Activated CD4-positive, alpha-beta memory T cell treated with anti-CD3 and anti-CD28 coated beads for 36 hours (primary cell): Measurements from ENCODE around the gene MRPL42. TPM values are rescaled to one million over a fixed set of nuclear protein-coding genes. Genes with fewer than 3 reads are reported as not detected.
"Not testable (repeated sequence)": the region's sequence is repeated elsewhere in the genome, so short reads cannot be mapped to it uniquely, and the experiment has no call there.

ENCODE experiments used
- CTCF ChIA-PET: fragments of 350-600 bp; sonication (Branson Sonifier 250); formaldehyde crosslinking; loops from one replicate; lab custom pipeline; 2021; ENCODE audit warnings: antibody characterized with exemption, inconsistent platforms; lab: Charles Lee
- POLR2A ChIA-PET: fragments of 350-600 bp; sonication (Branson Sonifier 250); formaldehyde crosslinking; loops from one replicate; lab custom pipeline; 2021; ENCODE audit warnings: antibody characterized with exemption; lab: Charles Lee
- DNase-seq: peaks from one replicate; pipeline ENCODE4 v3.0.0-alpha.2; 2020
- H3K27ac Mint-ChIP-seq: one replicate; pipeline ENCODE4 v1.8.0; 2021; ENCODE audit warnings: mixed read lengths
- H3K27me3 Mint-ChIP-seq: one replicate; pipeline ENCODE4 v1.8.0; 2021; ENCODE audit warnings: mixed read lengths
- H3K36me3 Mint-ChIP-seq: one replicate; pipeline ENCODE4 v1.8.0; 2021; ENCODE audit warnings: mixed read lengths
- H3K4me1 Mint-ChIP-seq: one replicate; pipeline ENCODE4 v1.8.0; 2021; ENCODE audit warnings: low read depth, mixed read lengths
- H3K4me3 Mint-ChIP-seq: one replicate; pipeline ENCODE4 v1.8.0; 2021; ENCODE audit warnings: mild to moderate bottlenecking, mixed read lengths
- H3K9me3 Mint-ChIP-seq: one replicate; pipeline ENCODE4 v1.8.0; 2021; ENCODE audit warnings: mixed read lengths
- intact Hi-C: fragments of 100-400 bp; cut with micrococcal nuclease; formaldehyde crosslinking; loops from one replicate; pipeline ENCODE4 v1.15.1; 2023
- total RNA-seq, 2 experiments: library from RNA; stranded (reverse); gene quantifications; one replicate each; pipeline ENCODE4 v1.2.3, GENCODE V29; 2021

MRPL42 gene
- total RNA-seq, 2 experiments from 2014 or later = 65.0 to 67.6 TPM

DNA sequence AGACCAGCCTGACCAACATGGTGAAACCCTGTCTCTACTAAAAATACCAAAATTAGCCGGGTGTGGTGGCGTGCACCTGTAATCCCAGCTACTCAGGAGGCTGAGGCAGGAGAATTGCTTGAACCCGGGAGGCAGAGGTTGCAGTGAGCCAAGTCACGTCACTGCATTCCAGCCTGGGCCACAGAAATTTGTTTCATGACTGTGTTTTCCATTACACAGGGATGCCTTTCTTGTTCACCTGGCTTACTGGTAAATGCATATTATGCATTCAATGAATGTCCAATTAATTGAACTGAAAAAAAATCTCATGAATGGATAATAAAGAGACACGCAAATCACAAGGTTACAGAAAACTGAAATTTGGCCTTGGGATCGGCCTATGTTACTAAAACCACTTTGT lies 35.3 kb upstream of the MRPL42 start:
- POLR2A ChIA-PET, H3K9me3 Mint-ChIP-seq, H3K4me3 Mint-ChIP-seq, H3K36me3 Mint-ChIP-seq, intact Hi-C loops, DNase-seq, H3K27ac Mint-ChIP-seq, H3K27me3 Mint-ChIP-seq: not testable (repeated sequence)
- CTCF ChIA-PET = interaction anchor here (1.1 to 1.2 kb wide), 2 partner anchors 13 to 140 kb away, joined by 3 to 8 read pairs; partner anchors contain the start of gene SOCS2
- peaks cover 75% of the 10 kb centered on the region for H3K4me1 Mint-ChIP-seq

DNA sequence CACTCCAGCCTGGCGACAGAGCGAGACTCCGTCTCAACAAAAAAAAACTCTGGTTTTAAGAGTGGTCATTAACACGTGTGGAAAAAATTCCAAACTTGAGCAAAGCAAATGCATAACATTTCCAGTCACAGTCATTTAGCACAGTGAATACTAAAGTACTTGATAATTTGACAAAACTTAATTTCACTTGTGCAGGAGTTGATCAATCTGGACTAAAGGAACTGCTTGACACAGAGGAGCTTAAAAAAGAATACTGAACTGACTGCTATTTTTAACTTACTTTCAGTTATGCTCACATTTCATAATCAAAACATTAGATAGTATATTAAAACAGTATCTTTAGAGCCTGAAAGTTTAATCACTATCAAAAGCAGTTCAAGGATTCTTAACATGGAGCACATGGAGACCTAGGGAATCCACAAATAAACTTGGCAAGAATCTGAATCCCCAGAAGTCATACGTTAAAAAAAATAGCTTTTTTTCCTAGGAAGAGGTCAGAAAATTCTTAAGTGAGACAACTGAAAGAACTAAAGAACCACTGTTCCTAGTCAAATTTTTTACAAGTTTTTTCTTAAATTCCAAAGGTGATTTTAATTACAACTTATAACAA lies 33.0 kb upstream of the MRPL42 start:
- CTCF ChIA-PET = interaction anchor here (1.1 to 6.3 kb wide), 3 partner anchors 9 to 26 kb away, joined by 3 to 72 read pairs (median 5); no protein-coding TSS in a partner anchor
- Mint-ChIP-seq H3K36me3 (peaks cover 2% of the 10 kb centered on the region), H3K4me3 (no peak overlapping the region), H3K9me3 (no peaks in the 10 kb centered on the region), H3K27ac (no peak overlapping the region), H3K4me1 (peaks cover 79% of the 10 kb centered on the region), H3K27me3 (no peaks in the 10 kb centered on the region)
- no peak for DNase-seq
- intact Hi-C loops = no loop called here
- POLR2A ChIA-PET = interaction anchor here (1.0 to 1.1 kb wide), 2 partner anchors 8 to 15 kb away, joined by 3 to 4 read pairs; no protein-coding TSS in a partner anchor

DNA sequence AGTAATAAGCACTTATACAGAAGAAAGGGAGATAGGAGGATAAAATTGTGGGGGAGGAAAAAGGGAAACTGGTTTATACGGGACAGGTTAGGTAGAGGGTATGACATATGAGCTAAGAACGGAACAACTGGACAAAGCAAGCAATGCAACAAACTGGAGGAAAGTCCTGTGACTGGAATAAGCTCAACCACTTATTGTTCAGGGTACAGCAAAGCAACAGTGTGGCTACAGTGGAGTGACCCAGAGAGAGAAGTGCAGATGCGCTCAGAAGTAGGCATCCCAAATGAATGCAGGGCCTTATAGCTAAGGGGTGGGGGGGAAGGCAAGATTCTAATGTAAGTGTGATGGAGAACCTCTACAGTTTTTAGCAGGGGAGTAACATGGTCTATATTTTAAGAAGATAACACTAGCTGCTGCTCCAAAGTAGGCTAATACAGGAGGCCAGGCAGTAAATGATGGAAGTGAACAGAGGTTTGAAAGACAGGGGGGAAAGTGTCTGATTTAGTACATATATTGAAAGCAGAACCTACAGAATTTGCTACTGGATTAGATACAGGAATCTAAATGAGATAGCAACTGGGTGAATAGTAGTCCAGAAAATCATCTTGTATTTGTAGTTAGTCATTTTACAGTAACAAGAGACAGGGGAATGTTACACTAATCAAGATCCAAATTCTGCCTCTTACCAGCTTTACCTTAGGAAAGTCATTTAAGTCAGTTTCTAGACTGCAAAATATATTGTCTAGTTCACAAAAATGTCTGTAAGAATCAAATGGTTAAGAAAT lies 28.9 kb upstream of the MRPL42 start:
- POLR2A ChIA-PET = interaction anchor here (1.1 to 2.1 kb wide), 5 partner anchors 10 to 132 kb away, joined by 3 to 8 read pairs (median 3); no protein-coding TSS in a partner anchor
- H3K4me3 Mint-ChIP-seq = peak overlapping the region; percentile 1
- no peaks in the 10 kb centered on the region for H3K27me3 Mint-ChIP-seq
- no peaks in the 10 kb centered on the region for H3K9me3 Mint-ChIP-seq
- no peak for DNase-seq
- CTCF ChIA-PET = interaction anchor here (0.5 to 6.3 kb wide), 7 partner anchors 19 to 342 kb away, joined by 3 to 72 read pairs (median 3); no protein-coding TSS in a partner anchor
- intact Hi-C loops = loop anchor here (5.0 kb wide), 1 partner anchor 271 kb away; no protein-coding TSS in a partner anchor
- H3K27ac Mint-ChIP-seq = no peak overlapping the region
- peaks cover 9% of the 10 kb centered on the region for H3K36me3 Mint-ChIP-seq
- H3K4me1 Mint-ChIP-seq = peaks cover 74% of the 10 kb centered on the region

DNA sequence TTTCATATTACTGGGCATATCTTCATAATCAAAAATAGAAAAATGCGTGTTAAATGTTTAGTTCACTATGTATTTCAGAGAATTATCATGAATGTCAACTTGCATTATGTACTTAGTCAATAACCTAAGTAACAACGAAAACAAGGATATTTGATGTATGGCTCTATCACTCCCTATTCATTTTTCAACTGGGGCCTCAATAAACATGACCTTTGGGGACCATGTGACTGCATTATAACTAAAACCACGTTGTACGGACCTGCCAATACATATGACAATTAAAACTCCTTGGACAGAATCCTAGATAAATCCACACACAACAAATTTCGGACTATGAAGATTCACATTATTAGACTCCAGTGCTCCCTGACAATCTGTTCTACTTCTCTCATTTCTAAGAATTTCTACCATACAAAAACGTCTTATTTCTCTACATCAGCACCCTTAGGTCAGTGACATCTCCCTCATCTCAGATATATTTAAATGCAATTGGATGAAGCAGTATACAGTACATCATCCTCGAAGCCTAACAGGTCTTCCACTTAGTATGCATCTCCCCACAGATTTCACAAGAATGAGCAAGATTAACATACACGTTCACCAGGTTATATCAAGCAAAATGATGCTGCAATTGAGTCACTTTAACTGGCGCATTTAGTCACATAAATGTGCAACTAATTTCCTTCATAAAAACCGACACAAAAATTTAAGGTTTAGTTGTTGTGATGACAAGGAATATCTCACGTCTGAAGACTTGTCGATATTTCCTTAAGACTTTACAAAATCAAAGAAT lies 27.1 kb upstream of the MRPL42 start:
- H3K27ac Mint-ChIP-seq = peak overlapping the region; percentile 92
- no peak for DNase-seq
- H3K4me1 Mint-ChIP-seq = peaks cover 60% of the 10 kb centered on the region
- no peaks in the 10 kb centered on the region for H3K27me3 Mint-ChIP-seq
- ChIA-PET CTCF (interaction anchor here (3.2 to 6.3 kb wide), 2 partner anchors 20 to 21 kb away, joined by 15 to 72 read pairs; no protein-coding TSS in a partner anchor), POLR2A (interaction anchor here (1.0 to 1.2 kb wide), 2 partner anchors 18 to 662 kb away, joined by 3 read pairs; no protein-coding TSS in a partner anchor)
- H3K9me3 Mint-ChIP-seq = no peaks in the 10 kb centered on the region
- H3K4me3 Mint-ChIP-seq = peak overlapping the region; percentile 94
- intact Hi-C loops = loop anchor here (10.0 kb wide), 2 partner anchors 345 to 825 kb away; no protein-coding TSS in a partner anchor
- peaks cover 9% of the 10 kb centered on the region for H3K36me3 Mint-ChIP-seq

DNA sequence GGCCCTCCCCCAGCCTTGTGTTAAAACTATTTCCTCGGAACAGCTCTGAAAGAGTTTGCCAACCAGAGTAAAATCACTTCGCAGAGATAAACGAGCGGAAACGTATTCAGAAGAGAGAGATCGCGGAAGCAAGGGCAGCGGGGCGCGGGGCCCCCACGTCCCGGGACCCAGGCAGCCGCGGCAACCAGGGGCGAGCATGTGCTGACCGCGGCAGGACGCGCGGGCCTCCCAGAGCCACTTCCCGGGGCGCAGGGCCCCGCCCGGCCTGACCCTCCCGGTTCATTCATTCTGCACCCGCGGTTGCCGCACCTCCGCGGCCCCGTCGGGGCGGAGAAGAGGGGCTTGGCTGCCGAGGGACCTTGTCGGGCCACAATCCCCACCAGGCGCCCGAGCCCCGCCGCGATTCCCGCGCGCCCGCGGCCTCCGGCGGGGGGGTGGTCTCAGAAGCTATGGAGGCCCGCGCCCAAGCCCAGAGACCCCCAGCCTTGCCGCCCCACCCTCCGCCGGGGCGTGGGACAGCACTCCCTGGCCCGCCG lies 26.2 kb upstream of the MRPL42 start:
- ChIA-PET POLR2A (interaction anchor here (1.0 to 2.4 kb wide), 3 partner anchors 19 to 661 kb away, joined by 3 to 13 read pairs (median 3); partner anchors contain the start of gene MRPL42), CTCF (interaction anchor here (0.9 to 3.2 kb wide), 4 partner anchors 21 to 660 kb away, joined by 3 to 15 read pairs (median 4); no protein-coding TSS in a partner anchor)
- H3K27ac Mint-ChIP-seq = peak overlapping the region; percentile 92
- DNase-seq = peak; percentile 56
- peaks cover 53% of the 10 kb centered on the region for H3K4me1 Mint-ChIP-seq
- intact Hi-C loops = loop anchor here (10.0 kb wide), 2 partner anchors 344 to 824 kb away; no protein-coding TSS in a partner anchor
- peaks cover 9% of the 10 kb centered on the region for H3K36me3 Mint-ChIP-seq
- peak overlapping the region; percentile 94 for H3K4me3 Mint-ChIP-seq
- H3K9me3 Mint-ChIP-seq = no peaks in the 10 kb centered on the region
- no peaks in the 10 kb centered on the region for H3K27me3 Mint-ChIP-seq

DNA sequence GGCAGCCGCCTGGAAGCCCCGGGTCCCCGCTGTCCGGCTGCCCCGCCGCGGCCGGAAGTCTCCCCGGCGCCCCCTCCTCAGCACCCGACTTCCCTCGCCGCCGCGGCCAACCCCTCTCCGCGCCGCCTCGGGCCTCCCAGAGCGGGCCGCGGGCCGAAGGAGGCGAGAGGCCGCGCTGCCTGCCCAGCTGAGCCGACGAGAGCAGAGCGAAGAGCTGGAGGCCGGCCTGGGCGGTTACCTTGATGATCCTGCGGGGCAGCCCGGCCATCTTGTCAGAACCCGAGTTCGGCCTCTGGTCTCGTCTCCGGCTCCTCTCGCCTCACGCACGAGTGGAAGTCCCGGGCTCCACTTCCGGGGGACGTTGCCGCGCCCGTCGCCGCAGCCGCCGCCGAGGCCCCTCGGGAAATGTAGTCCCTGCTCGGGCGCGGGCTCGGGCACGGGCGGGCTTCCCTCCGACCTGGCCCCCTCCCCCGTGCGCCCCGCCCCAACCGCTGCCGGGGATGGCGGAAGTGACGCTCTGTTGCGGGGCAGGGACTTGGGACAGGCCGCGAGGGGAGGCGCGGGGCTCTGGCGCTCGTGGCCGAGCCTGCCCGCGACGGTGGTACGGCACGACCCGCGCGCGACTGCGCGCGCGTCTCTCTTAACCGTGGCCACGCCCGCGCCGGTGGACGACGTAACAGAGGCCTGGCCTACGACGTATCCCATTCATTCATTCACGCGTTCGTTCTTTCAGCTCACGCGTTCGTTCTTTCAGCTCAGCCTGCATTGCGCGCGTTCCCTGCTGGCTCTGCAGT lies 25.5 kb upstream of the MRPL42 start, which contains the start of gene UBE2N:
UBE2N (minus strand) TSS at position 331 of the 794 bp plus-strand sequence; CDS start at position 268, 63 bp downstream.
- ChIA-PET POLR2A (interaction anchor here (0.7 to 2.4 kb wide), 7 partner anchors 20 to 637 kb away, joined by 3 to 13 read pairs (median 3); partner anchors contain the start of genes EEA1 and MRPL42), CTCF (interaction anchor here (0.7 to 3.2 kb wide), 5 partner anchors 22 to 659 kb away, joined by 3 to 15 read pairs (median 3); no protein-coding TSS in a partner anchor)
- intact Hi-C loops = loop anchor here (1.0 to 10.0 kb wide), 7 partner anchors 25 to 823 kb away; partner anchors contain the start of genes CRADD, EEA1, MRPL42 and NUDT4
- peak; percentile 97 for DNase-seq
- Mint-ChIP-seq H3K4me3 (peak within 1 kb of the TSS; percentile 94), H3K27me3 (no peaks in the 10 kb centered on the region), H3K36me3 (peaks cover 9% of the 10 kb centered on the region), H3K4me1 (peaks cover 46% of the 10 kb centered on the region), H3K9me3 (no peaks in the 10 kb centered on the region), H3K27ac (peak within 1 kb of the TSS; percentile 95)

DNA sequence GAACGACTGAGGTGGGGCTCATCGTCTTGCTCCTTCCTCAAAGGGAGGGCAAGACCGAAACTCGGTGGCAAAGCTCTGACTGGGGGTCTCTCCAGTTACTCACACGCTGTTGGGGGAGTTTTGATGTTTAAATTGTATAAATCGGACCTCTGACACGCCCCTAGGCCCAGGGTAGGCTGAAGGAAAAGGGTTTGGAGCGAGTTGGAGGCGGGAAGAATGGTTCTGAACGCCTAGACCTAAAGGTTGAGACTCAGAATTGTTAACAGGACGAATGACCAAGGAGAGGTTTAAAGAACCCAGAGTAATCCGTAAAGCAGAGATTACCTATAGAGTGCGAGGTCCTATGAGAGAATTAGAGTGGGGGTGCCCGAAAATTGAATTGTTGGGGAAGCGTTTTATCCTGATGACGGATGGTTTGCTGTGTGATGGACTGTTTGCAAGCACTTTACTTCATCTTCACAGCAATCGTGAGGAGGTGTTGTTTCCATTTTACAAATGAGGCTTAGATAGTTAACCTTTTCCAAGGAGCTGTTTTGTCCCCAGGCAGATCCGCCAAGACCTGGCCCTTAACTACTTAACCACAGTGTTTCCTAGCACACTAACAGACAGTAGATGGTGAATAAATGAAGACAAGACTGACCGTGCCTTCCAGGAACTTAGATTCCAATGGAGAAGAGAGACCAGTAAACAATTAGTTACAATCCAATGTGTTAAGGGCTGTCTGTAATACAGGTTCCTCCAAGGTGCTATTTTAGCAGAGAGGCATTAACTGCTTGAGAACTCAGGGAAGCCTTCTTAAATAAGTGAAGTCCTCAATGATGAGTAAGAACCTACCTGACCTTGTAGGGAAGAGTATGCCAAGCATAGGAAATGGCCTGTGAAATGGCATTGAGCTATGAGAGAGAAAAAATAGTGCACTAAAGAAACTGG lies 24.6 kb upstream of the MRPL42 start:
- Mint-ChIP-seq H3K4me3 (peak overlapping the region; percentile 92), H3K9me3 (no peaks in the 10 kb centered on the region), H3K27me3 (no peaks in the 10 kb centered on the region), H3K4me1 (peaks cover 43% of the 10 kb centered on the region), H3K27ac (peak overlapping the region; percentile 95), H3K36me3 (peaks cover 9% of the 10 kb centered on the region)
- intact Hi-C loops = loop anchor here (1.0 to 10.0 kb wide), 7 partner anchors 25 to 822 kb away; partner anchors contain the start of genes CRADD, EEA1, MRPL42 and NUDT4
- ChIA-PET CTCF (interaction anchor here (0.7 to 3.2 kb wide), 5 partner anchors 22 to 658 kb away, joined by 3 to 15 read pairs (median 4); partner anchors contain the start of gene MRPL42), POLR2A (interaction anchor here (0.7 to 2.4 kb wide), 6 partner anchors 22 to 636 kb away, joined by 3 to 13 read pairs (median 4); partner anchors contain the start of genes EEA1 and MRPL42)
- no peak for DNase-seq

DNA sequence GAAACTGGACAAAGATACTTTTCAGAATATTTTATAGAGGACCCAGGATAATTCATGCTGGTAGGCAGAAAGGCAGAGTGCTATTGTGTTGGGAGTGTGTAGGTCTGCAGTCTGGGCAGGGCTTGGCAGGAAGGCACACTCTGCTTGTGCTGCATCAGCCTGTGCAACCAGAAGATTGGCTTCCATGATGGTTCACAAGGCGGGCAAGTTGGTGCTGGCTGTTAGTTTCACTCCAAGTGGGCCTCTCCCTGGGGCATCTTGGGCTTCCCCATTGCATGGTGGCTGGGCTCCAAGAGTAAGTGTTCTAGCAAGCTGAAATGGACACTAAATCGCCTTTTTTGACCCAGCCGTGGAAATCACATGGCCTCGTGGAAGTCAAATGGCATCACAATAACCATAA lies 23.7 kb upstream of the MRPL42 start:
- CTCF ChIA-PET = interaction anchor here (0.9 to 3.2 kb wide), 2 partner anchors 23 to 24 kb away, joined by 4 to 15 read pairs; partner anchors contain the start of gene MRPL42
- H3K36me3 Mint-ChIP-seq = peaks cover 9% of the 10 kb centered on the region
- no peak overlapping the region for H3K4me3 Mint-ChIP-seq
- no peaks in the 10 kb centered on the region for H3K27me3 Mint-ChIP-seq
- H3K27ac Mint-ChIP-seq = no peak overlapping the region
- H3K9me3 Mint-ChIP-seq = no peaks in the 10 kb centered on the region
- intact Hi-C loops = loop anchor here (2.0 to 10.0 kb wide), 3 partner anchors 127 to 821 kb away; no protein-coding TSS in a partner anchor
- DNase-seq = no peak
- POLR2A ChIA-PET = interaction anchor here (2.4 kb wide), 1 partner anchor 24 kb away, joined by 13 read pairs; the partner anchor contains the start of gene MRPL42
- H3K4me1 Mint-ChIP-seq = peaks cover 41% of the 10 kb centered on the region
